Daoy (cell line): Measurements from ENCODE around the gene CSN2. TPM values are rescaled to one million over a fixed set of nuclear protein-coding genes. Genes with fewer than 3 reads are reported as not detected.
"Not testable (repeated sequence)": the region's sequence is repeated elsewhere in the genome, so short reads cannot be mapped to it uniquely, and the experiment has no call there.

Experiments used
- DNase-seq: peaks from one replicate; pipeline ENCODE4 v3.0.0-alpha.2; 2015; ENCODE audit warnings: low read depth
- total RNA-seq: library from RNA; depleted of rRNA; stranded (reverse); fragments of >200 nt; shearing (Covaris generic); gene quantifications from 2 replicates; pipeline ENCODE4 v1.2.3, GENCODE V29; 2014; rRNA removed

CSN2 gene, protein sequence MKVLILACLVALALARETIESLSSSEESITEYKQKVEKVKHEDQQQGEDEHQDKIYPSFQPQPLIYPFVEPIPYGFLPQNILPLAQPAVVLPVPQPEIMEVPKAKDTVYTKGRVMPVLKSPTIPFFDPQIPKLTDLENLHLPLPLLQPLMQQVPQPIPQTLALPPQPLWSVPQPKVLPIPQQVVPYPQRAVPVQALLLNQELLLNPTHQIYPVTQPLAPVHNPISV
- total RNA-seq, result not detected in 2 replicates

DNA sequence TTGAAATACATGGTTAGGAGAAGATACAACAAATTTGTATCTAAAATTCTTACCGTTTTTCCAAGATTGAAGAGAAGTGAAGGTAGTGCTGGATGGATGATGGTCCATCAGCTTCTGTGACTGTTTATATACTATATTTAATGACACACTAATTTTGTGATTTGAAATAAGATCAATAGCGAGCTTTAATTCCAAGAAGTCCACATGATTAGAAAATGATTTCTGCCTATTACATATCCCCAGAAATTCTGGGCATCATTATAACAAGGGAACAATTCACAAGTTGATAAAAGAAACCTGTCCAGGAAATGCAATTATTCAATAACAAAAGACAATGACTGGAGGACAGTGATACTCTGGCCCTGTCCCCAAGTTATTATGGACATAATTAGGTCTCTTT lies at the start of gene CSN2:
TSS of gene CSN2 (minus strand) at position 101 of the 400 bp plus-strand sequence. CDS start 4,733 bp downstream, outside the sequence.
- DNase-seq, result no peak

DNA sequence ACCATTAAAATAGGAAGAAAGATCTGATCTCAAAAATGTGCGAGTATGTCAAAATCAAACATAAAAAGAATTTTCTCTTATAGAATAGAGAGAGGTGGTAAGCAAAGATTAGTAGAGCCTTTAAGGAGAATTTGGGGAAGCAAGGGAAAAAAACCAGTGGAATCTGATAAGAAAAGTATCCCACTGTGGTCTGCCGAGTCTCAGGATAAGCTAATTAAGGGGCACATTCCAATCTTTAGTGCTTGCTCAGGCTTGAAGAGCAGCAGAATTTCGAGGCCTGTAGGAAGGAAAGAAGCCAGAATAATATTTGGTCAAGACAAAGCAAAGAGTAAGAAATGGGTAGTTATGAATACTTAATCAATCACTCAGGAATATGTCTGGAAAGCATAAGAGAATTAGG lies 43.2 kb upstream of the CSN2 start:
- no peak for DNase-seq

DNA sequence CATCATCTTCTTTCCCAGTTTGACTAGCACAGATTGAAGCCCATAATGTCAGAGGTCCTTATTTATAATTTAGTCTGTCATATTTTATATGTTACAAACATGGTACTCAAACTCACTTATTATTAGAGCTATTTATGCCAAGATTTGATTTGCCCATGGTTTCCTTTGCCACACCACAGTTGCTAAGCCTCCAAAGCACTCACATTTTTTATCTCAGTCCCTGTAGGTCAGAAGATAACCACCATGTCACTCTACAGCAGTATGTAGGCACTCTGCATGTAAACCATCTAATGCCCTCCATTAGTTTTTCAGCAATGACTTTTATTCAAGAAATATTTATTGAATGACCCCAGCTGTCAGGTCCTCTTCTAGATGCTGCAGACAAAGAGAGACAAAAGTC lies 37.0 kb upstream of the CSN2 start:
- DNase-seq, result no peak

DNA sequence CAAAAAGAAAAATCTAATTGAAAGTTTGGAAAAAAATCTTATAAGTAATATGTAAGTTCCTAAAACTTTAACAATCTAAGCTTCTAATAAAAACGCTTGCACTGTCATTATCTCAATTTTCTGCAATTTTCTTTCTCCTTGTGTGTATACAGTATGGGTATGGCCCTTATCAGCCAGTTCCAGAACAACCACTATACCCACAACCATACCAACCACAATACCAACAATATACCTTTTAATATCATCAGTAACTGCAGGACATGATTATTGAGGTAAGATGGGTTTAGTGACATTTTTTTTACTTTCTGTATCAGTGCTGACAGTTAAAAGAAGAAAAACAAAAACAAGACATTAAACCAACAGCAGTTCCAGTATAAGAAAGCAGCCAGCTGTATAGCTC lies 35.2 kb upstream of the CSN2 start:
- DNase-seq, result no peak

DNA sequence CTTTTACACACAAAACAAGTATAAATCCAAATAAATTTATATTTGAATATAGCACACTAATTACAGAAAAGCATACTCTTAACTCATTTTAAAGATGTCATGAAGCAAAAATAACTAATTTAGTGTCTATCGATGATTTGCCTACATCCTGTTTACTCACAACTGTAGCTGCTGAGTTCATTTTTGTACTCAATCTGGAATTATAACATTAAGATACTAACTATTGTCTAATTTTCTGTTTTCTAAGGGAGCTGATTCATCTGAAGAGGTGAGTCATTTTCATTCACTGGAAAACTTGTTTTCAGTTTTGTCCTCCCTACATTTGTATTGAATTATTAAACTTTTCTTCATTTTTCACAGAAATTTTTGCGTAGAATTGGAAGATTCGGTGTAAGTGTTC lies 33.9 kb upstream of the CSN2 start:
- no peak for DNase-seq

DNA sequence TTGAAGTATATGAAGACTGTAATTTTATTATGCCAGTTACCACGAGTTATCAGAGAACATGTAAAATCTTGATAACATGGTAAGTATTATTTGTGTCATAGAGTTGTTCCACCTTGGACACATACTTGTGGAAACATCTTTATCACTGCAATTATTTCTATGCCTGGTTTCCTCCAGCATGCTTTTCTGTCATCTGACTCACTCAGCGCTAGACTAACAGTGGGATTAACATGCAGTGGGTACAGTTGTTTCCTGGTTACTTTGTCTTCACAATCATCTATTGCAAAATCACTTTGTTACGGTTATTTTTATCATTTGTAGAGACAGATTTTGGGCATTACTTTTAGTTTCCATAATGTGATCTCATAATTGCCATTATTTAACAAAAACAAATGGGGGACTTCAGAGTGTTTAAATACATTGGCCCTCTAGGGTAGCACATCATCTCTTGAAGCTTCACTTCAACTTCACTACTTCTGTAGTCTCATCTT lies 30.0 kb upstream of the CSN2 start, which contains the start of gene STATH:
TSS of gene STATH (plus strand) at position 441 of the 491 bp plus-strand sequence. CDS start 2,472 bp downstream, outside the sequence.
- no peak for DNase-seq

DNA sequence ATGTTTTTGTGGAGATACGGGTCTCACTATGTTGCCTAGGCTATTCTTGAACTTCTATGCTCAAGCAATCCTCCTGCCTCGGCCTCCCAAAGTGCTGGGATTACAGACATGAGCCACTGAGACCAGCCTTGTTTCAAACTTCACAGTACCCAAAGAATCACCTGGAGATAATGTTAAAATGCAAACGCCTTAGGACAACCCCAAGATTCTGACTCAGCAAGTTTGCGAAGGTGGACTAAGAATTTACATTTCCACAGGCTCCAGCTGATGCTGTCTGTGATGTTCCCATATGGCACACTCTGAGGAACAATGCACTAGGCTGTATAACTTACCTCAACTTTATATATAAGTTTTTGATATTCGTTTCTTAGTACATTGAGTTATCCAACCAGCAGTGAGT lies 29.3 kb upstream of the CSN2 start:
- no peak for DNase-seq

DNA sequence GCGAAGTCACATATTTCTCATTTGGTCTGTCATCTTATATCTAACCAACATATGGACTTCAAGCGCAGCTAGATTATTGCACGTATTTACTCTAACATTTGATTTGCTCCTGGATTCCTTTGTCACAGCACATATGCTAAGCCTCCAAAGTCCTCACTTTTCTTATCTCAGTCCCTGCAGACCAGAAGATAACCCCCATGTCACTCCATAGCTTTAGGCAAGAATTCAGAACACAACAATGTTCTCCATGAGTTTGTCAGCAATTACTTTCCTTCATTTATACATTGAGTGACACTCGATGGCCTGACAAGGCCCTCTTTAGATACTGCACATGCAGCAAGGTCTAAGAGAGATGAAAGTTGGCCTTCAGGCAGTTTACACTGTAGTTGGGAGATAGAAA lies 25.5 kb upstream of the CSN2 start:
- no peak for DNase-seq

DNA sequence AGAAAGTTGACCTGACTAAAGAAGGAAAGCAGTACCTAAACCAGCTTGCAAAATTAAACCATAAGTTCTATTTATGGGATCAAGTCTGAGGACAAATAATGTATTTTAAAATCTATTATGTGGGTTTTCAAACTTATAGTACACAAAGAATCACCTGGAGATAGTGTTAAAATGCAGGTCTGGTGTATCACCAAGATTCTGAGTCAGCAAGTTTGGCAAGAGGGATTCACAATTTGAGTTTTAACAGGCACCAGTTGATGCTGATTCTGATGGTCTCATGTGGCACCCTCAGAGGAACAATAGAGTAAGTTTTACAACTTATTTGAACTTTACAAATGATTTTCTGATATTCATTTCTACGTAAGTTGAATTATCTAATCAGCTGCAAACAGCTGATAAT lies 21.1 kb upstream of the CSN2 start:
- no peak for DNase-seq

DNA sequence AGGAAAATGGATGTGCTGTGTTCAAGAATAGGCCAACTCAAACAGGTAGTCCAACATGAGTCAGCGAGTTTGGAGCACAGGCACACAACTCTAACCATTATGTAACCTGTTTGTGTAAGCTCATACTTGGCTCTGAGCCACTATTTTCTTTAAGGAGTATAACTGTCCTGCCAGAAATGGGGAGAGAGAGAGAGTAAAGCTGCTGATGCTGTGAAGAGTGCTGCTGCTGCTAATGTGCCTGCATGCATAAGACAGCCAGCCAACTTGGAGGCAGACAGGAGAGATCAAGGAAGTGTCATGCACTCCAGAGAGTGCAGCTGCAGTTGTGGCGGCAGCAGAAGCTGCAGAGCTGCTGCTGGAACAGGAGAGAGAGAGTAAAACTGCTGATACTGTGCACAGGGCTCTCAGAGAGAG lies 18.5 kb upstream of the CSN2 start:
- no peak for DNase-seq

DNA sequence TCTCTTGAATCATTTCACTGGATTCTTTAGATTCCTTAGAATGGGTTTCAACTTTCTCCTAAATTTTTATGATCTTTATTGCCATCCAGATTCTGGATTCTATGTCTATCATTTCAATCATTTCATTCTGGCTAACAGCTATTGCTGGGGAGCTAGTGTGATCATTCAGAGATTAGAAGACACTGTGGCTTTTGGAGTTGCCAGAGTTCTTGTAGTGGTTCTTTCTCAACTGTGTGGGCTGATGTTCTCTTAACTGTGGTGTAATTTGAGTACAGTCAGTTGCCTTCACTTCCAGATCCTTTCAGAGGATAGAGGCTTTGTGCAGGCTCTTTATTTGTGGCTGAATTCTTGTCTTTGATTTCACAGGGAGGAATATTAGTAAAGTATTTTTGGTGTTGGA lies 12.1 kb upstream of the CSN2 start:
- DNase-seq, result no peak

DNA sequence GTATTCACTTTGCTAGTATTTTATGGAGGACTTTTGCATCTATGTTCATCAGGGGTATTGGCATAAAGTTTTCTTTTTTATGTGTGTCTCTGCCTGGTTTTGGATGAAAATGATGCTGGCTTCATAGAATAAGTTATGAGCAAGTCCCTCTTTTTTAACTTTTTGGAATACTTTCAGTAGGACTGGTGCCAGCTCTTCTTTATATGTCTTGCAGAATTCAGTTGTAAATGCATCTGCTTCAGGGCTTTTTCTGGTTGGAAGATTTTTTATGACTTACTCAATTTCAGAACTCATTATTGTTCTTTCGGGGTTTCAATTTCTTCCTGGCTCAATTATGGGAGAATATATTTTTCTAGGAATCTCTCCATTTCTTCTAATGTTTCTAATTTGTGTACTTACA lies 9.1 kb upstream of the CSN2 start:
- DNase-seq, result no peak

DNA sequence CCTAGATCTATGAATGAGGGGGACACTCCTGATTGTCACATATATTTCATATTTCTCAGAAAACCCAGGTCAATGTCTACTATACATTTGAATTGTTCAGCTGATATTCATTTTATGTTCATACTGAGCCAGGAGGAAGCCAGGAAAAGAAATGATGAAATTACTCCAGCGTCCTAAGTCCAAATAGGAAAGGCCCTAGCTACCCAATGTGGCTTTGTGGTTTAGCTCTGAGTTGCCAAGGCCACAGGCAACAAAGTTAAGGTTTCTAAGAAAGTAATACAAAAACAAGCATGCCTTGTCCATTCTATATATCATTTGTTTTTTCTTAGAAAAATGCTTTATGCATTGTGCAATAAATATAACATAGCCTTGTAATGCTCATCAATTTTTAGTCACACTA lies 4.5 kb upstream of the CSN2 start:
- DNase-seq, result no peak

DNA sequence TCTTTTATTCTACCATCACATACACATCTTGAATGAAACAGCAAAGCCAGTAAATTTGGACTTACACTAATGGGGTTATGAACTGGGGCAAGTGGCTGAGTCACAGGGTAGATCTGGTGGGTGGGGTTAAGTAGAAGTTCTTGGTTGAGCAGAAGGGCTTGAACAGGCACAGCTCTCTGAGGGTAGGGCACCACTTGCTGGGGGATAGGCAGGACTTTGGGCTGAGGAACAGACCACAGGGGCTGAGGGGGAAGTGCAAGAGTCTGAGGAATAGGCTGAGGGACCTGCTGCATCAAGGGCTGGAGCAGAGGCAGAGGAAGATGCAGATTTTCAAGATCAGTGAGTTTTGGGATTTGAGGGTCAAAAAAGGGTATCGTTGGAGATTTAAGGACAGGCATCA lies 8.3 kb downstream of the CSN2 start:
- no peak for DNase-seq

DNA sequence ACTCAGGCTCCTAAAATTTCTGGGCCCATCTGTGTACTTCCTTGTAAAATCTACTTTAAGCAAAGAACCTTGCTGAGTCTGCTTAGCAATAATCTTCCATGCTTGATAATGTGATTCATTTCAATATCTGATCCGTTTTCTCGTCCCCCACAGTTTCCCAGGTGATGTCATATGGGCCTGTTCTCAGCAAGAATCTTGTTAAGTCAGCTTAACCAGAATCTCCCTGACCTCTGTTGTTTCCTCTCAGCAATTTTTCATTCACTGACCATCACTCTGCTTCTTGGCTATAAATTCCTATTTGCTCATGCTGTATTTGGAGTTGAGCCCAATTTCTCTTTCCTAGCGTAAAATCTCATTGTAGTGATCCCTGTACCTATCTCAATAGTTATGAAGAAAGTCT lies 13.9 kb downstream of the CSN2 start:
- no peak for DNase-seq

DNA sequence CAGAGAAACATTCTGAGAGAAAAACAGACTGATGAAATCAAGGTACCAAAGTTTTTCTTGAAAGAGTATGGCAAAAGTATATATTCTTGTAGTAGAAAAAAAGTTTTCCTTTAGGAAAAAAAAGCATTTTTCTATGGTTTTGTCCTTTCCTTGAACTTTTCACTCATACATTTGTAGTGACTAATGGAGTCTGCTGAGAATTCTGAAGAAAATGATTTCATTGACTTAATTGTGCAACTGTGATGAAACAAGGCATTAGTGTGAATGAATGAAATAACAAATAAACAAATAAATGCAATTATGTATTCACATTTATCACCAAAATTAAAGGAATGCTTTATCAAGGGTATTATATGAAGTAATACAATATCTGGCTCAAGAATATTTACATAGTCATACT lies 29.0 kb downstream of the CSN2 start:
- no peak for DNase-seq

DNA sequence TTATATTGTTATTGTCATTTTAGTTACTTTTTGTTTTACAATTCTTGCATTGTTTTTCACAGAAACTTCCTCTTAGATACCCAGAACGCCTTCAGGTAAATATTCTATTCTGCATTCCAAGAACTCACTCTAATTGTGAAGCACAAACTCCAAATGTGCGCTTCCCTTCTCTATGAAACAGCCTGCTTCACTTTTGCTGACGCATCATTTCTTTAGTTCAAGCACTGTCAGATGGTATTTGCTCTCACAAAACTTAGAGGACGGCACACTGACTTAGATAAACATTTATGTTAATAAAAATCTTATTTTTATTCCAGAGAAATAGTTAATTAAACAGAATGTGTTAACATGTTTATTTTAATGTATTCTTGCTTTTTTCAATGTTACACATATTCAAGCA lies 31.4 kb downstream of the CSN2 start:
- DNase-seq, result no peak

DNA sequence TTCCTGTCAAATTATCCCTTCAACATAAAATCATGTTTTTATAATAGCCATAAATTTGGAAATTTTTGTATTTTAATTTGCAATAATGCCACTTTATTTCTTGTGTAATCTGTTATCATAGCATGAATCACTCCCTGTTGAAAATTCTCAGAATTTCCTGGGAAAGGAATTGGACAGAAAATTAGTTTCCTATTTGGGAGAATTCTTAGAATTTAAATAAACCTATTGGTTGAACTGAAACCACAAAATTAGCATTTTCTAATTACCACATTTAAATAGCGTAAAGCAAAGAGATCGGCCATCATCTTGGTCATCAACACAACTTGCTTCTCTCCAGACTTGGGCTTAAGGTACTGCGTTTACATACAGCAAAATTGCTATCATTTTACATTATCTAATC lies 34.8 kb downstream of the CSN2 start, which contains the start of gene CSN1S1:
TSS of gene CSN1S1 (plus strand) at position 301 of the 400 bp plus-strand sequence. CDS start 1,488 bp downstream, outside the sequence.
- DNase-seq, result no peak

DNA sequence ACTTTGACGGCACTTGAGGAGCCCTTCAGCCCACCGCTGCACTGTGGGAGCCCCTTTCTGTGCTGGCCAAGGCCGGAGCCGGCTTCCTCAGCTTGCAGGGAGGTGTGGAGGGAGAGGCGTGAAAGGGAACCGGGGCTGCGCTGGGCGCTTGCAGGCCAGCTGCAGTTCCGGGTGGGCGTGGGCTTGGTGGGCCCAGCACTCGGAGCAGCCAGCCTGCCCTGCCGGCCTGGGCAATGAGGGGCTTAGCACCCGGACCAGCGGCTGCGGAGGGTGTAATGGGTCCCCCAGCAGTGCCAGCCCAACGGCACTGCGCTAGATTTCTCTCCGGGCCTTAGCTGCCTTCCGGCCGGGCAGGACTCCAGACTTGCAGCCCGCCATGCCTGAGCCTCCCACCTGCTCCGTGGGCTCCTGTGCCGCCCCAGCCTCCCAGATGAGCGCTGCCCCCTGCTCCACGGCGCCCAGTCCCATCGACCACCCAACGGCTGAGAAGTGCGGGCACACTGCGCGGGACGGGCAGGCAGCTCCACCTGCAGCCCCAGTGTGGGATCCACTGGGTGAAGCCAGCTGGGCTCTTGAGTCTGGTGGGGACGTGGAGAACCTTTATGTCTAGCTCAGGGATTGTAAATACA lies 41.6 kb downstream of the CSN2 start:
- DNase-seq, result not testable (repeated sequence)

DNA sequence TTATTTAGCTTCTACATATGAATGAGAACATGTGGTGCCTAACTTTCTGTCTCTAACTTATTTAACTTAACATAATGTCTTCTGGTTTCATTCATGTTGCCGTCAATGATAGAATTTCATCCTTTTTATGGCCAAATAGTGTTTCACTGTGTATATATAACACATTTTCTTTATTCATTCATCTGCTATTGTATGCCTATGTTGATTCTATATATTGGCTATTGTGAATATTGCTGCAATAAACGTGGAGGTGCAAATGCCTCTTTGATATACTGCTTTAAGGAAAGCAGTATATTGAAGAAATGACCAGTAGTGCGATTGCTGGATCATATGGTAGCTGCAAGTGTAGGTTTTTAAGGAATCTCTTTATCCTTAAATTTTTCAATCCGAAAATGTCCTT lies 44.7 kb downstream of the CSN2 start:
- DNase-seq, result no peak

DNA sequence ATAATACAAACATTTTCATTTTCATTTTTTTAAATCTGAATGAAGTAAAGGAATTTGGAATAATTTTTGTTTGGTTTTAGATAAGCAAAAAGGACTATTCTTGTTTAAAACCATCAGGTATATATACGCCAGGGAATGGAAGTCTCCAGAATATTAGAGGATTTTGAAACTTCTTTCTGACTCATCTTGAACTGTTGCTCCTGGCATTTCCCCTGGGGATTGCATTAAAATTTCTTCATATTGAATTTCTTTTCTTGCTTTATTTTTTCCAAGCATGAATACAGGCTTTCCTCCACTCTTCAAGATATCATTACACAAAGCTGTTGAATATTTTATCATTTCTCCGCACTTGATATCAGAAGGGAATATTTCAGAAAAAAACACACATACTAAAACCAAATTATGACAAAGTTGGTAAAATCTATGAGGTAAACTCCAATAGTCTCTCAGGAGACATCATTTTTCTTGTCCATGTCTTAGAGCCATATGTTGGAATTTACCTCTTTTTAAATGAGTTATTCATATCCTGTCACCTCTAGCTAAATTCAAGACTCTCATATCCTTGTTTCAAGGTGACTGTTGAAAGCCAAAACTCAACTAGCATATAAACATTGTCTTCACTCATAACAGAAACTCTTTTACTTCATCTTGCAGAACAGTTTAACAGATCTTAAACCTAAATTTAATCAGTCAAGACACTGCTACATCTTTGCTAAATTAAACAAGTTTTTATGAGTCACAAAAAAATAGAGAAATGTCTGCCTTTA lies 55.3 kb downstream of the CSN2 start:
- no peak for DNase-seq

DNA sequence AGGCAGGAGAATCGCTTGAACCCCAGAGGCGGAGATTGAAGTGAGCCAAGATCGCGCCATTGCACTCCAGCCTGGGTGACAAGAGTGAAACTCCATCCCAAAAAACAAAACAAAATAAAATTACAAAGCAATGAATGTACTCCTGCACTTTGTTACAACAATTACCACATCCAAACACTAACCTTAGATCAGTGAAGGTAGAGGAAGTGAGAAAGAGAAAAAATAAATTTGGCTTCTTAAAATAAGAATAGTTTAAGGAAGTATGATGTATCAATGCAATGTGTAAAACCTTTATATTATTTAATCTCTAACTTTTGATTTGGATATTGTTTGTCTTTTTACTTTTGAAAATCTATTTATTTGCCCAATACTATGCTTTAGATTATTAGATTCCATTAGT lies 56.3 kb downstream of the CSN2 start:
- DNase-seq, result no peak

DNA sequence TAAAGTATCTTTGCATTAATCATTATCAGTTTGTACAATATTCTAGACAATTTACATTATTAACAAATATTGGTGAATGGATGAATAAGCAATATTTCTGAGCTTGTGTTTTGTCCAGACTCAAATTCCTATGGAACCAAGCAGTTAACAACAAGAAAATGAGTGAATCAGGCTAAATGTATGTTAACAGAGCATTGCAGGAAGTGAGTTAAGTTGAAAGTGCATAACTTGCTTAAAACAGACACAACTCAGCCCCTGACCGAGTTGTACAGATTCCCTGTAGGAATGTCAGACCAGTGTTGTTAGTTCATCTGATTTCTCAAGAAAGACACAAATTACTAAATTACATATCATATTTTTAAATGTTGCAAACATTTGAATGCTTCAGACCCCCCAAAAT lies 58.4 kb downstream of the CSN2 start:
- DNase-seq, result no peak
